Progenitor cell of endocrine pancreas (in vitro differentiated cells): ENCODE measurements around the gene DNM1L. TPM values are rescaled to one million over a fixed set of nuclear protein-coding genes. Genes with fewer than 3 reads are reported as not detected.
A peak's percentile ranks its signal among the peaks of the same experiment; 100 is the strongest.
"Not testable (repeated sequence)": the region's sequence is repeated elsewhere in the genome, so short reads cannot be mapped to it uniquely, and the experiment has no call there.

Source experiments
- DNase-seq: peaks from one replicate; pipeline ENCODE4 v3.0.0; 2021; ENCODE audit warnings: low spot score; ENCODE audit not compliant: unreplicated experiment
- H3K27ac Mint-ChIP-seq: 2 replicates; pipeline ENCODE4 v1.8.0; 2021; ENCODE audit warnings: mild to moderate bottlenecking, moderate library complexity, mixed read lengths
- H3K27me3 Mint-ChIP-seq: 2 replicates; pipeline ENCODE4 v1.8.0; 2021; ENCODE audit warnings: mixed read lengths
- H3K36me3 Mint-ChIP-seq: 2 replicates; pipeline ENCODE4 v1.8.0; 2022; ENCODE audit warnings: mixed read lengths; ENCODE audit not compliant: insufficient read depth
- H3K4me1 Mint-ChIP-seq: 2 replicates; pipeline ENCODE4 v1.8.0; 2021; ENCODE audit warnings: low read depth, mixed read lengths
- H3K4me3 Mint-ChIP-seq: 2 replicates; pipeline ENCODE4 v1.8.0; 2021; ENCODE audit warnings: low read depth, mild to moderate bottlenecking, moderate library complexity, mixed read lengths
- H3K9me3 Mint-ChIP-seq: 2 replicates; pipeline ENCODE4 v1.8.0; 2021; ENCODE audit warnings: low read depth, mixed read lengths
- CTCF ChIP-seq: fragments of 200-600 bp; sonication (generic); IDR thresholded peaks from one replicate; pipeline ENCODE4 v1.5.0; 2021; ENCODE audit warnings: antibody characterized with exemption, mild to moderate bottlenecking; ENCODE audit not compliant: unreplicated experiment
- total RNA-seq: library from RNA; stranded (reverse); gene quantifications from 2 replicates; pipeline ENCODE4 v1.2.1, GENCODE V29; 2021

DNM1L gene
- total RNA-seq, 1 donor from 2014 or later: 150 TPM

GRCh38 chr12:32693036-32693435, 13.9 kb downstream of the DNM1L start:
- no peak for TF ChIP-seq CTCF
- Mint-ChIP-seq H3K27ac (no peak overlapping the region), H3K9me3 (peaks cover 34% of the 10 kb centered on the region), H3K27me3 (no peaks in the 10 kb centered on the region), H3K36me3 (peaks cover 43% of the 10 kb centered on the region), H3K4me3 (no peak overlapping the region), H3K4me1 (peaks cover 5% of the 10 kb centered on the region)
- no peak for DNase-seq

GRCh38 chr12:32695787-32696186, 16.7 kb downstream of the DNM1L start:
- Mint-ChIP-seq H3K27ac (no peak overlapping the region), H3K9me3 (peaks cover 26% of the 10 kb centered on the region), H3K4me1 (peaks cover 11% of the 10 kb centered on the region), H3K27me3 (no peaks in the 10 kb centered on the region), H3K4me3 (no peak overlapping the region), H3K36me3 (peaks cover 33% of the 10 kb centered on the region)
- no peak for TF ChIP-seq CTCF
- no peak for DNase-seq

- Mint-ChIP-seq H3K4me1 (peaks cover 11% of the 10 kb centered on the region), H3K4me3 (no peak overlapping the region), H3K9me3 (peaks cover 20% of the 10 kb centered on the region), H3K27ac (peak overlapping the region; percentile 9), H3K27me3 (no peaks in the 10 kb centered on the region), H3K36me3 (peaks cover 27% of the 10 kb centered on the region)
- TF ChIP-seq CTCF: no peak
- DNase-seq: no peak
Observed at GRCh38 chr12:32697445-32697844, 18.3 kb downstream of the DNM1L start.

- Mint-ChIP-seq H3K27ac (peak overlapping the region; percentile 63), H3K4me3 (no peak overlapping the region), H3K36me3 (peaks cover 29% of the 10 kb centered on the region), H3K27me3 (no peaks in the 10 kb centered on the region), H3K4me1 (peaks cover 11% of the 10 kb centered on the region), H3K9me3 (peaks cover 20% of the 10 kb centered on the region)
- DNase-seq: no peak
- no peak for TF ChIP-seq CTCF
Observed at GRCh38 chr12:32698285-32698684, 19.2 kb downstream of the DNM1L start.

- not testable (repeated sequence) for DNase-seq, H3K27me3 Mint-ChIP-seq, H3K27ac Mint-ChIP-seq, H3K4me3 Mint-ChIP-seq
- peaks cover 16% of the 10 kb centered on the region for H3K9me3 Mint-ChIP-seq
- H3K36me3 Mint-ChIP-seq: peaks cover 25% of the 10 kb centered on the region
- H3K4me1 Mint-ChIP-seq: peaks cover 11% of the 10 kb centered on the region
Observed at GRCh38 chr12:32699437-32699836, 20.3 kb downstream of the DNM1L start.

GRCh38 chr12:32702473-32702872, 23.4 kb downstream of the DNM1L start:
- Mint-ChIP-seq H3K4me3 (no peak overlapping the region), H3K4me1 (peaks cover 9% of the 10 kb centered on the region), H3K27ac (no peak overlapping the region), H3K9me3 (no peaks in the 10 kb centered on the region), H3K27me3 (no peaks in the 10 kb centered on the region), H3K36me3 (peaks cover 16% of the 10 kb centered on the region)
- no peak for DNase-seq
- TF ChIP-seq CTCF: no peak
